Tibial nerve (tissue), 4 donors: ENCODE results near the gene CCBE1. TPM values are rescaled to one million over a fixed set of nuclear protein-coding genes. Genes with fewer than 3 reads are reported as not detected.

Experiments
- DNase-seq, 2 donors: peaks; one replicate each; pipeline ENCODE4 v3.0.0-alpha.2; 2019; ENCODE audit warnings: low spot score in 2 of 2
- H3K27ac ChIP-seq, 4 donors: fragments of 200-600 bp; sonication (generic) in 3 of 4; one replicate each; pipeline ENCODE4 v1.5.1; 2017 to 2019; ENCODE audit warnings: mild to moderate bottlenecking in 1 of 4
- H3K27me3 ChIP-seq, 2 donors: fragments of 200-600 bp; sonication (generic) in 1 of 2; one replicate each; pipeline versions ENCODE4 v1.5.1 to v1.6.0; 2017 to 2019
- H3K36me3 ChIP-seq, 3 donors: fragments of 200-600 bp; sonication (generic); one replicate each; pipeline ENCODE4 v1.5.1; 2018 to 2019
- H3K4me1 ChIP-seq, 4 donors: fragments of 200-600 bp; sonication (generic) in 3 of 4; one replicate each; pipeline ENCODE4 v1.5.1; 2017 to 2019
- H3K4me3 ChIP-seq, 4 donors: fragments of 200-600 bp; sonication (generic) in 3 of 4; one replicate each; pipeline ENCODE4 v1.5.1; 2017 to 2019; ENCODE audit warnings: mild to moderate bottlenecking in 1 of 4, moderate library complexity in 1 of 4
- H3K9me3 ChIP-seq, 4 donors: fragments of 200-600 bp; sonication (generic) in 3 of 4; one replicate each; pipeline ENCODE4 v1.5.1; 2017 to 2019
- EP300 ChIP-seq, 2 donors: sonication (generic); formaldehyde crosslinking; IDR thresholded peaks; one replicate each; pipeline ENCODE4 v1.6.1; 2017; ENCODE audit warnings: antibody characterized with exemption in 2 of 2, mild to moderate bottlenecking in 1 of 2
- POLR2A ChIP-seq, 2 donors: fragments of 450-650 bp; IDR thresholded peaks; one replicate each; pipeline ENCODE4 v1.6.1; 2017; ENCODE audit warnings: antibody characterized with exemption in 2 of 2, mild to moderate bottlenecking in 2 of 2, moderate library complexity in 2 of 2
- WGBS, 2 donors: methylation state at CpG; one replicate each; pipeline ENCODE4 v1.1.5; 2018; 5-methylcytosine and 5-hydroxymethylcytosine counted together
- total RNA-seq, 4 donors: library from RNA; depleted of rRNA; stranded (reverse); fragments of >200 nt; gene quantifications; one replicate each; pipeline ENCODE4 v1.1.0, GENCODE V29; 2016
- TF ChIP-seq, protein P1 (sequence below), 5 experiments: fragments of 200-600 bp in 3 of 5; fragments of 450-650 bp in 2 of 5; sonication (generic) in 3 of 5; IDR thresholded peaks; one replicate each; pipeline ENCODE4 v1.5.1; 2016 to 2019; ENCODE audit warnings: antibody characterized with exemption in 5 of 5, mild to moderate bottlenecking in 3 of 5, moderate library complexity in 2 of 5

CCBE1 gene
- total RNA-seq, 4 donors from 2014 or later: 0.30 to 3.9 (median 1.3) TPM

DNA sequence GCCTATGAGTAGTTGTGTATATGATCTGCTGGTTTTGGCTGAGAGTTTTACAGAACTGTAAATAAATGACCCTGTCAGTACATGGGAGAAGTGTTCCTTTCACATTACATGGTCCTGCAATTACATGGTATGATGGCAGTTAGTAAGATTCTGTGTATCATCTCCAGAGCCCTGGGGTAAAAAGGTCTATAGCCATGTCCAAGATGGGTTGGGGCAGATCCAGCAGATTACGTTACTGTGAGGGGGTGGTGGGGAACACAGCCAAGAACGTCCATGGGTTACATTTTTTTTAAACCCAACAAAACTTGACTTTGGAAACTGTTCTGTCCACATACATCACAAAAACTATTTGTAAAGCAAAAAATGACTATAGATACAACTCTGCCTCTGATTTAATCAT lies 274.0 kb downstream of the CCBE1 start:
- no peak overlapping the region for H3K27ac ChIP-seq
- H3K4me1 ChIP-seq: peaks cover 0 to 5% (median 0%) of the 10 kb centered on the region in 4 donors
- WGBS, 2 donors: 20 to 25% methylated on average over 2 of the region's 2 CpGs
- H3K4me3 ChIP-seq: no peak overlapping the region
- no peak for TF ChIP-seq EP300 (IDR thresholded peaks at IDR 0.05)
- TF ChIP-seq POLR2A (IDR thresholded peaks at IDR 0.05): no peak
- TF ChIP-seq, protein P1, sequence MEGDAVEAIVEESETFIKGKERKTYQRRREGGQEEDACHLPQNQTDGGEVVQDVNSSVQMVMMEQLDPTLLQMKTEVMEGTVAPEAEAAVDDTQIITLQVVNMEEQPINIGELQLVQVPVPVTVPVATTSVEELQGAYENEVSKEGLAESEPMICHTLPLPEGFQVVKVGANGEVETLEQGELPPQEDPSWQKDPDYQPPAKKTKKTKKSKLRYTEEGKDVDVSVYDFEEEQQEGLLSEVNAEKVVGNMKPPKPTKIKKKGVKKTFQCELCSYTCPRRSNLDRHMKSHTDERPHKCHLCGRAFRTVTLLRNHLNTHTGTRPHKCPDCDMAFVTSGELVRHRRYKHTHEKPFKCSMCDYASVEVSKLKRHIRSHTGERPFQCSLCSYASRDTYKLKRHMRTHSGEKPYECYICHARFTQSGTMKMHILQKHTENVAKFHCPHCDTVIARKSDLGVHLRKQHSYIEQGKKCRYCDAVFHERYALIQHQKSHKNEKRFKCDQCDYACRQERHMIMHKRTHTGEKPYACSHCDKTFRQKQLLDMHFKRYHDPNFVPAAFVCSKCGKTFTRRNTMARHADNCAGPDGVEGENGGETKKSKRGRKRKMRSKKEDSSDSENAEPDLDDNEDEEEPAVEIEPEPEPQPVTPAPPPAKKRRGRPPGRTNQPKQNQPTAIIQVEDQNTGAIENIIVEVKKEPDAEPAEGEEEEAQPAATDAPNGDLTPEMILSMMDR (IDR thresholded peaks at IDR 0.05): no peak
- no peaks in the 10 kb centered on the region for H3K9me3 ChIP-seq
- no peaks in the 10 kb centered on the region for H3K27me3 ChIP-seq
- DNase-seq: no peak
- no peaks in the 10 kb centered on the region for H3K36me3 ChIP-seq

- 83 to 84% methylated on average over 4 of the region's 4 CpGs for WGBS, 2 donors
- Histone ChIP-seq H3K27ac (no peak overlapping the region), H3K9me3 (no peaks in the 10 kb centered on the region), H3K36me3 (no peaks in the 10 kb centered on the region), H3K27me3 (no peaks in the 10 kb centered on the region), H3K4me3 (no peak overlapping the region), H3K4me1 (peaks cover 0 to 5% (median 0%) of the 10 kb centered on the region in 4 donors)
- TF ChIP-seq POLR2A (IDR thresholded peaks at IDR 0.05): no peak
- TF ChIP-seq, protein P1 (IDR thresholded peaks at IDR 0.05): no peak
- no peak for TF ChIP-seq EP300 (IDR thresholded peaks at IDR 0.05)
- DNase-seq: no peak
Observed at GRCh38 chr18:59420244-59420643, 277.0 kb downstream of the CCBE1 start.

GRCh38 chr18:59419386-59419785 lies 277.8 kb downstream of the CCBE1 start:
- Histone ChIP-seq H3K4me3 (no peak overlapping the region), H3K27me3 (no peaks in the 10 kb centered on the region), H3K4me1 (peaks cover 0 to 5% (median 0%) of the 10 kb centered on the region in 4 donors), H3K9me3 (no peaks in the 10 kb centered on the region), H3K27ac (no peak overlapping the region), H3K36me3 (no peaks in the 10 kb centered on the region)
- peak in 1 of 2 donors; percentile 30 for TF ChIP-seq EP300 (IDR thresholded peaks at IDR 0.05)
- TF ChIP-seq, protein P1 (IDR thresholded peaks at IDR 0.05): no peak
- DNase-seq: no peak
- WGBS, 2 donors: 16% methylated on average over 4 of the region's 4 CpGs

DNA sequence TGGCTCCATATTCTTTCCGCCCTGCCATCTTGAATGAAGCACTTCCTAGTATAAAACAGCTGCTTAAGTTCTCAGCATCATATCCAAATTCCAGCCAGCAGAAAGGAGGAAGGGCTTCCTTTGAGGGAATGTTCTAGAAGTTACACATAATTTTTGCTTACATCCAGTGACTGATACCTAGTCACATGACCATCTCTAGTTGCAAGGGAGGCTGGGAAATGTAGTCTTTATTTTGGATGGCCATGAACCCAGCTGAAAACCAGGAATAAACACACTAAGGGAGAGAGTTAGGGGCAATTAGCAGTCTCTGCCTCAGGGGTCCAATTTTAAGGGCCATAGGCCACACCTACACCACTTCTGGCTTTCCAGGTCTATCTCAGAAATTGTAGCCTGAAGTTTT lies 280.4 kb downstream of the CCBE1 start:
- Histone ChIP-seq H3K4me3 (no peak overlapping the region), H3K4me1 (peaks cover 0 to 5% (median 0%) of the 10 kb centered on the region in 4 donors), H3K27ac (no peak overlapping the region), H3K36me3 (no peaks in the 10 kb centered on the region), H3K9me3 (no peaks in the 10 kb centered on the region), H3K27me3 (no peaks in the 10 kb centered on the region)
- WGBS, 2 donors: 89 to 96% methylated on average over 1 of the region's 1 CpG
- DNase-seq: no peak
- TF ChIP-seq POLR2A (IDR thresholded peaks at IDR 0.05) (no peak), EP300 (IDR thresholded peaks at IDR 0.05) (no peak)
- TF ChIP-seq, protein P1 (IDR thresholded peaks at IDR 0.05): no peak

DNA sequence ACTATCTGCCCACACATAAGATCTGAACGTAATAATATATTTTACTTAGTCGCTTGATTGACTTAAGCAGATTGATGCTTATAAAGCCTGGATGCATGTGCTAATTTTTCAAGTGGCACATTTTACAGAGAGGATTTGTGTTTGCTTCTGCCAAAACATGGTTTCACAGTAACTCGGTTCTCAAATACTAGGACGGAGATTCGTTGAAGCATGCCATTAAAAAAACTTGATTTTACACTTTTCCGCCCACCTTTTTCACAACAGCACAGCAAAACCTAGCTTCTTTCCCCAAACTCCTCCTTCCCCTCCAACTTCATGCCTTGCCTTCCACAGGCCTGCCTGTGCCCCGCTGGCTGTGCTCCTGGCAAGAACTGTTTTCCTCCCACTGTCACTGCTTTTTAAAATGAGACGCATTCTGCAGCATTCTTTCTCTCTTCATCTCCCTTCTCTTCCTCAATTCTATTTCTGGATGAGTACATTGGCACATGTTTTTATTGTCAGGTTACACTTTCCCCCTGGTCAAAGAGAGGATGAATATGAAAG lies 283.0 kb downstream of the CCBE1 start:
- Histone ChIP-seq H3K9me3 (no peaks in the 10 kb centered on the region), H3K4me1 (peaks cover 0 to 4% (median 0%) of the 10 kb centered on the region in 4 donors), H3K36me3 (no peaks in the 10 kb centered on the region), H3K4me3 (no peak overlapping the region), H3K27ac (no peak overlapping the region), H3K27me3 (no peaks in the 10 kb centered on the region)
- WGBS, 2 donors: 72 to 77% methylated on average over 8 of the region's 8 CpGs
- TF ChIP-seq POLR2A (IDR thresholded peaks at IDR 0.05) (no peak), EP300 (IDR thresholded peaks at IDR 0.05) (no peak)
- TF ChIP-seq, protein P1 (IDR thresholded peaks at IDR 0.05): no peak
- no peak for DNase-seq
